ENCODE data around the gene TCEANC2.

Gene TCEANC2

GRCh38 chr1:54138994-54139393, 85.6 kb downstream of the TCEANC2 start:
- no peak for DNase-seq

GRCh38 chr1:54139711-54140110, 86.3 kb downstream of the TCEANC2 start:
- no peak for DNase-seq

GRCh38 chr1:54142146-54142900, 88.9 kb downstream of the TCEANC2 start:
- no peak for DNase-seq

GRCh38 chr1:54144366-54144765, 91.0 kb downstream of the TCEANC2 start:
- no peak for DNase-seq

- DNase-seq = no peak
Observed at GRCh38 chr1:54149734-54150133, 96.3 kb downstream of the TCEANC2 start.

GRCh38 chr1:54151013-54151412, 97.6 kb downstream of the TCEANC2 start:
- DNase-seq = no peak

GRCh38 chr1:54152696-54153095, 99.3 kb downstream of the TCEANC2 start, which contains the start of gene CDCP2:
Gene CDCP2, minus strand, starts transcription at chr1:54153000. Its CDS starts 78 bp downstream, at chr1:54152922.
- no peak for DNase-seq

GRCh38 chr1:54153535-54154439, 100.4 kb downstream of the TCEANC2 start:
- no peak for DNase-seq

Data from activated effector memory CD4-positive, alpha-beta T cell treated with Interleukin-2 at 50 U/mL for 16 hours (primary cell).